Activated B cell treated with CpG ODN at 0.5 μM for 24 hours (primary cell): ENCODE data around the gene BST2. TPM values are rescaled to one million over a fixed set of nuclear protein-coding genes. Genes with fewer than 3 reads are reported as not detected.

Experiments used
- ATAC-seq: fragments of 200-7000 bp; cut with Tn5 transposase; one replicate; pipeline ENCODE4 v1.10.0; 2021; ENCODE audit warnings: low read depth, mild to moderate bottlenecking, moderate library complexity
- CTCF ChIA-PET: fragments of 350-600 bp; sonication (Branson Sonifier 250); formaldehyde crosslinking; loops from one replicate; lab custom pipeline; 2021; ENCODE audit warnings: antibody characterized with exemption; lab: Charles Lee
- POLR2A ChIA-PET: fragments of 350-600 bp; sonication (Branson Sonifier 250); formaldehyde crosslinking; loops from one replicate; lab custom pipeline; 2021; ENCODE audit warnings: antibody characterized with exemption; lab: Charles Lee
- DNase-seq: peaks from one replicate; pipeline ENCODE4 v3.0.0; 2022
- H3K27ac Mint-ChIP-seq: one replicate; pipeline ENCODE4 v1.8.0; 2020; ENCODE audit warnings: mixed read lengths
- H3K27me3 Mint-ChIP-seq: one replicate; pipeline ENCODE4 v1.8.0; 2021; ENCODE audit warnings: mixed read lengths
- H3K36me3 Mint-ChIP-seq: one replicate; pipeline ENCODE4 v1.8.0; 2021; ENCODE audit warnings: low read depth, mixed read lengths
- H3K4me1 Mint-ChIP-seq: one replicate; pipeline ENCODE4 v1.8.0; 2021; ENCODE audit warnings: mixed read lengths
- H3K4me3 Mint-ChIP-seq: one replicate; pipeline ENCODE4 v1.8.0; 2020; ENCODE audit warnings: mild to moderate bottlenecking, mixed read lengths
- H3K9me3 Mint-ChIP-seq: one replicate; pipeline ENCODE4 v1.8.0; 2020; ENCODE audit warnings: mixed read lengths
- CTCF ChIP-seq: fragments of 200-600 bp; IDR thresholded peaks from one replicate; pipeline ENCODE4 v1.8.0; 2022; ENCODE audit warnings: antibody characterized with exemption, mild to moderate bottlenecking
- intact Hi-C: fragments of 100-400 bp; cut with micrococcal nuclease; formaldehyde crosslinking; loops from one replicate; pipeline ENCODE4 v1.15.1; 2024
- total RNA-seq: library from RNA; stranded (reverse); gene quantifications from 2 replicates; pipeline ENCODE4 v1.2.3, GENCODE V29; 2022

The BST2 gene
- total RNA-seq, 1 donor from 2014 or later, result 121 TPM

- POLR2A ChIA-PET, result interaction anchor here (1.0 to 1.3 kb wide), 3 partner anchors 41 to 93 kb away, joined by 4 to 7 read pairs (median 4); no protein-coding TSS in a partner anchor
- peak; percentile 58 for TF ChIP-seq CTCF
- Mint-ChIP-seq H3K36me3 (no peaks in the 10 kb centered on the region), H3K4me1 (peaks cover 15% of the 10 kb centered on the region), H3K27ac (no peak overlapping the region), H3K4me3 (no peak overlapping the region), H3K9me3 (no peaks in the 10 kb centered on the region), H3K27me3 (no peaks in the 10 kb centered on the region)
- intact Hi-C loops, result loop anchor here (1.0 to 5.0 kb wide), 4 partner anchors 40 to 609 kb away; no protein-coding TSS in a partner anchor
- peak; percentile 54 for ATAC-seq
- CTCF ChIA-PET, result interaction anchor here (0.6 to 2.3 kb wide), 18 partner anchors 10 to 351 kb away, joined by 3 to 22 read pairs (median 4); partner anchors contain the start of genes ANKLE1, DDA1, MRPL34 and MVB12A
- peak; percentile 61 for DNase-seq
Measured at GRCh38 chr19:17385878-17386611, 19.4 kb downstream of the BST2 start.

GRCh38 chr19:17380426-17381138 lies 24.8 kb downstream of the BST2 start:
- DNase-seq (no peak), ATAC-seq (no peak)
- ChIA-PET CTCF (interaction anchor here (1.1 kb wide), 1 partner anchor 69 kb away, joined by 3 read pairs; no protein-coding TSS in a partner anchor), POLR2A (interaction anchor here (0.6 to 0.9 kb wide), 4 partner anchors 14 to 122 kb away, joined by 3 to 6 read pairs (median 4); no protein-coding TSS in a partner anchor)
- Mint-ChIP-seq H3K27me3 (peaks cover 18% of the 10 kb centered on the region), H3K36me3 (no peaks in the 10 kb centered on the region), H3K4me3 (no peak overlapping the region), H3K27ac (no peak overlapping the region), H3K4me1 (peaks cover 29% of the 10 kb centered on the region), H3K9me3 (peaks cover 3% of the 10 kb centered on the region)
- intact Hi-C loops, result no loop called here
- no peak for TF ChIP-seq CTCF

GRCh38 chr19:17379221-17379631 lies 26.2 kb downstream of the BST2 start:
- Mint-ChIP-seq H3K4me1 (peaks cover 29% of the 10 kb centered on the region), H3K4me3 (no peak overlapping the region), H3K27me3 (peaks cover 18% of the 10 kb centered on the region), H3K36me3 (no peaks in the 10 kb centered on the region), H3K9me3 (peaks cover 3% of the 10 kb centered on the region), H3K27ac (no peak overlapping the region)
- ATAC-seq (no peak), DNase-seq (no peak)
- no peak for TF ChIP-seq CTCF
- CTCF ChIA-PET, result no interaction called here
- POLR2A ChIA-PET, result interaction anchor here (0.6 kb wide), 1 partner anchor 114 kb away, joined by 8 read pairs; no protein-coding TSS in a partner anchor
- intact Hi-C loops, result no loop called here

- ATAC-seq (no peak), DNase-seq (no peak)
- POLR2A ChIA-PET, result interaction anchor here (0.6 kb wide), 1 partner anchor 139 kb away, joined by 3 read pairs; no protein-coding TSS in a partner anchor
- no peaks in the 10 kb centered on the region for H3K36me3 Mint-ChIP-seq
- peaks cover 20% of the 10 kb centered on the region for H3K27me3 Mint-ChIP-seq
- intact Hi-C loops, result no loop called here
- H3K9me3 Mint-ChIP-seq, result peaks cover 3% of the 10 kb centered on the region
- H3K27ac Mint-ChIP-seq, result no peak overlapping the region
- no peak overlapping the region for H3K4me3 Mint-ChIP-seq
- CTCF ChIA-PET, result no interaction called here
- no peak for TF ChIP-seq CTCF
- H3K4me1 Mint-ChIP-seq, result peaks cover 27% of the 10 kb centered on the region
Measured at GRCh38 chr19:17378271-17378670, 27.2 kb downstream of the BST2 start.
